HFFc6 (cell line): Measurements from ENCODE around the gene GRB2. TPM values are rescaled to one million over a fixed set of nuclear protein-coding genes. Genes with fewer than 3 reads are reported as not detected.

ENCODE experiments used
- DNase-seq: peaks from one replicate; pipeline ENCODE4 v3.0.0-alpha.2; 2018
- H3K27ac Mint-ChIP-seq: 2 replicates; pipeline ENCODE4 v1.8.0; 2020; ENCODE audit warnings: mild to moderate bottlenecking, mixed read lengths
- H3K27me3 Mint-ChIP-seq: 2 replicates; pipeline ENCODE4 v1.8.0; 2021; ENCODE audit warnings: mild to moderate bottlenecking, moderate library complexity, mixed read lengths; ENCODE audit not compliant: insufficient read depth
- H3K36me3 Mint-ChIP-seq: 2 replicates; pipeline ENCODE4 v1.8.0; 2021; ENCODE audit warnings: low read depth, mixed read lengths
- H3K4me1 Mint-ChIP-seq: 2 replicates; pipeline ENCODE4 v1.8.0; 2020; ENCODE audit warnings: low read depth, mixed read lengths
- H3K4me3 Mint-ChIP-seq: 2 replicates; pipeline ENCODE4 v1.8.0; 2020; ENCODE audit warnings: mild to moderate bottlenecking, moderate library complexity, mixed read lengths
- H3K9me3 Mint-ChIP-seq: 2 replicates; pipeline ENCODE4 v1.8.0; 2020; ENCODE audit warnings: mild to moderate bottlenecking, mixed read lengths
- microRNA-seq: library from miRNA; unstranded; fragments of <30 nt; microRNA quantifications from one replicate; pipeline ENCODE4, GENCODE V29; 2019
- total RNA-seq, 6 experiments: library from RNA; stranded (reverse); fragmentation: NEBNext Ultra II Directional; extraction: Animal tissue kit (Norgen Biotek cat#: 25700); gene quantifications; 2 replicates in 1 of 6; 3 replicates in 5 of 6; pipeline ENCODE4 v1.2.3, GENCODE V29; 2021
- TF ChIP-seq, protein P1 (sequence below): fragments of 200-600 bp; sonication (generic); IDR thresholded peaks from 2 replicates; pipeline ENCODE4 v1.5.0; 2021; ENCODE audit warnings: antibody characterized with exemption, mild to moderate bottlenecking

The GRB2 gene
- total RNA-seq, 6 experiments from 2014 or later, result 104 to 138 (median 116) TPM

DNA sequence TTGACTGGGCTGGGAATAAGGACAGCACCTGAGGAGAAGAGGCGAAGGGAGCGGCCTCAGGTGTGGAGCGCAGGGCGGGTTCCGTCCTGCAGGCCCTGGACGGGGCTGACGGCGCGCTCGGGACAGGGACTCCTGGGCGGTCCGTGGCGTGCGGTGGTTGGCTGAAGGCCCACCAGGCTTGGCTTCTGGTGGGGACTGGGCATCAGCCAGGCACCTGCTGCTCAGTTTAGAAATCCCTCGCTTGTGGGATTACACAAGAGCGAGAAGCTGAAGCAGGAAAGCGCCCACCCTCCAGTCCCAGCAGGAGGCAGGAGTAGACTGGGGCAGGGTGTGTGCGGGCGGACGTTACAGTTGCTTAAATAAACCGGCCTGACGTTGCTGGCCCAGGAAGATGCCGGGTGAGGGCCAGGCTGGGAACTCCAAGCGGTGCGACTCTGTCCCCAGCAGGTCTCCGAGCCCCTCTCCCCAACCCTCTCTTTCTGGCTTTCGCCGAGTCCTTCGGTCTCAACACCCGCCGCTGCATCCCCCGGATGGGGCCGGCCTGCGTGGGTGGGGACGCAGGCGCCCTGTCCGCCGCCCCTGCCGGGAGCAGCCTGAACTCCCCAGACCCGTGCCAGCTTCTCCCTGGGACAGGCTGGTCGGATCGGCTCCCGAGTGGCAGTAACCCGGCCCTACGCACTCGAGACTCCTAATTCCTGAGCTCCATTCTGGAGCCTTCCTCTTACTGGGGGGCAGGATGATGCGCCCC, 135.1 kb downstream of the GRB2 start:
- Mint-ChIP-seq H3K9me3 (no peaks in the 10 kb centered on the region), H3K4me3 (peak overlapping the region; percentile 83), H3K4me1 (peaks cover 40% of the 10 kb centered on the region), H3K27ac (peak overlapping the region; percentile 62), H3K36me3 (0 out of 2 replicates have a peak, but pooled peaks cover 6% of the 10 kb centered on the region), H3K27me3 (no peaks in the 10 kb centered on the region)
- DNase-seq, result peak; percentile 66
- TF ChIP-seq, protein P1, sequence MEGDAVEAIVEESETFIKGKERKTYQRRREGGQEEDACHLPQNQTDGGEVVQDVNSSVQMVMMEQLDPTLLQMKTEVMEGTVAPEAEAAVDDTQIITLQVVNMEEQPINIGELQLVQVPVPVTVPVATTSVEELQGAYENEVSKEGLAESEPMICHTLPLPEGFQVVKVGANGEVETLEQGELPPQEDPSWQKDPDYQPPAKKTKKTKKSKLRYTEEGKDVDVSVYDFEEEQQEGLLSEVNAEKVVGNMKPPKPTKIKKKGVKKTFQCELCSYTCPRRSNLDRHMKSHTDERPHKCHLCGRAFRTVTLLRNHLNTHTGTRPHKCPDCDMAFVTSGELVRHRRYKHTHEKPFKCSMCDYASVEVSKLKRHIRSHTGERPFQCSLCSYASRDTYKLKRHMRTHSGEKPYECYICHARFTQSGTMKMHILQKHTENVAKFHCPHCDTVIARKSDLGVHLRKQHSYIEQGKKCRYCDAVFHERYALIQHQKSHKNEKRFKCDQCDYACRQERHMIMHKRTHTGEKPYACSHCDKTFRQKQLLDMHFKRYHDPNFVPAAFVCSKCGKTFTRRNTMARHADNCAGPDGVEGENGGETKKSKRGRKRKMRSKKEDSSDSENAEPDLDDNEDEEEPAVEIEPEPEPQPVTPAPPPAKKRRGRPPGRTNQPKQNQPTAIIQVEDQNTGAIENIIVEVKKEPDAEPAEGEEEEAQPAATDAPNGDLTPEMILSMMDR, result peak; percentile 66

DNA sequence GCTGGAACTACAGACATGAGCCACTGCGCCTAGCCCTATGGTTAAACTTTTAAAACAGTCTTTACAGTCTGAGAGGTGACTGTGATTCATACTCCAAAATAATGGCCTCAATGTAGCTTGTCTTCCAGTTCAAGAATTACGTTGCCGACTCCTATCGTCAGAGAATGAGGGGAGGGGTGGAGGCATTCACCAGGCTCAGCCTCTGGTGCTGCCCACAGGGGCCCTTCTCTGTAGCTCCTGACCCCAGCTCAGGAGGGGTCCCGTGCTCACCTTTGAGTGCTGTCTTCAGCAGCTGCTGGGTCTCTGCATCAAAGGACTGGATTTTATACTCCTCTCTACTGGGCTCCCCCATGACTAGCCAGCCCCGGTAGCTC, 135.6 kb downstream of the GRB2 start:
- no peaks in the 10 kb centered on the region for H3K27me3 Mint-ChIP-seq
- no peaks in the 10 kb centered on the region for H3K9me3 Mint-ChIP-seq
- no peak for DNase-seq
- TF ChIP-seq, protein P1, result no peak
- H3K27ac Mint-ChIP-seq, result peak overlapping the region; percentile 62
- peaks cover 40% of the 10 kb centered on the region for H3K4me1 Mint-ChIP-seq
- 0 out of 2 replicates have a peak, but pooled peaks cover 6% of the 10 kb centered on the region for H3K36me3 Mint-ChIP-seq
- peak overlapping the region; percentile 83 for H3K4me3 Mint-ChIP-seq

Small RNAs within 50 kb of the gene (microRNA-seq; reads per million reads assigned to microRNA genes)
- gene MIR3678, result not detected

Other genes with a start within 250 kb of the GRB2 start
- 100 to 1,000 TPM; 398 to 555 (median 512) TPM for gene SUMO2, start 222.7 kb downstream of the GRB2 start, total RNA-seq
- gene NUP85, start 200.0 kb downstream of the GRB2 start, total RNA-seq, result 10 to 100 TPM; 38.0 to 47.8 (median 43.1) TPM
- gene GGA3, start 144.1 kb downstream of the GRB2 start, total RNA-seq, result 10 to 100 TPM; 23.2 to 26.5 (median 24.2) TPM
- 10 to 100 TPM; 58.2 to 64.7 (median 60.2) TPM for gene MRPS7, start 143.8 kb downstream of the GRB2 start, total RNA-seq
- 10 to 100 TPM in 3 of 6 experiments, 1 to 10 TPM in 3; 8.8 to 10.8 (median 10.0) TPM for gene MIF4GD, start 134.4 kb downstream of the GRB2 start, total RNA-seq
- 10 to 100 TPM in 1 of 6 experiments, 1 to 10 TPM in 5; 5.7 to 14.6 (median 7.1) TPM for gene SLC25A19, start 116.2 kb downstream of the GRB2 start, total RNA-seq
- gene TMEM94, start 51.0 kb upstream of the GRB2 start, total RNA-seq, result 10 to 100 TPM; 31.7 to 43.9 (median 41.2) TPM
- 10 to 100 TPM; 17.5 to 25.3 (median 21.5) TPM for gene CASKIN2, start 109.9 kb upstream of the GRB2 start, total RNA-seq
- 10 to 100 TPM in 2 of 6 experiments, 1 to 10 TPM in 4; 8.7 to 11.1 (median 9.4) TPM for gene TSEN54, start 110.8 kb upstream of the GRB2 start, total RNA-seq
- gene LLGL2, start 120.0 kb upstream of the GRB2 start, total RNA-seq, result under 1 TPM; 0.14 to 0.55 (median 0.46) TPM
- gene MYO15B, start 182.1 kb upstream of the GRB2 start, total RNA-seq, result under 1 TPM in 4 of 6 experiments, not detected in 2; 0.25 to 0.74 (median 0.41) TPM
- under 1 TPM in 1 of 6 experiments, not detected in 5; 0.09 TPM for gene SMIM5, start 227.8 kb upstream of the GRB2 start, total RNA-seq